NB4 (cell line): ENCODE data around the gene HOXA4.

Experiments used
- DNase-seq: peaks from one replicate; pipeline ENCODE4 v3.0.0; 2010; ENCODE audit warnings: low read depth
- H3K4me3 ChIP-seq: one replicate; pipeline ENCODE4 v1.5.1; 2011; ENCODE audit warnings: mild to moderate bottlenecking, low read depth, low read length, moderate library complexity
- CTCF ChIP-seq: IDR thresholded peaks from one replicate; pipeline ENCODE4 v1.5.1; 2012; ENCODE audit warnings: low read depth, low read length
- MAX ChIP-seq: IDR thresholded peaks from 2 replicates; pipeline ENCODE4 v1.6.1; 2011; ENCODE audit warnings: low read depth, low read length
- MYC ChIP-seq: IDR thresholded peaks from 2 replicates; pipeline ENCODE4 v1.6.1; 2011; ENCODE audit warnings: low read depth, low read length
- POLR2A ChIP-seq: IDR thresholded peaks from 2 replicates; pipeline ENCODE4 v1.6.1; 2011; ENCODE audit warnings: mild to moderate bottlenecking; ENCODE audit not compliant: insufficient read length; ENCODE audit errors: extremely low read depth

HOXA4 gene

GRCh38 chr7:27093184-27093895 is 37.2 kb downstream of the HOXA4 start:
- no peak overlapping the region for H3K4me3 ChIP-seq
- TF ChIP-seq CTCF = no peak
- no peak for TF ChIP-seq MYC
- no peak for TF ChIP-seq POLR2A
- TF ChIP-seq MAX = no peak
- DNase-seq = no peak

- no peak for DNase-seq
- H3K4me3 ChIP-seq = no peak overlapping the region
- TF ChIP-seq MAX (no peak), POLR2A (no peak), MYC (no peak), CTCF (no peak)
These were observed 37.8 kb downstream of the HOXA4 start for GRCh38 chr7:27092819-27093110.

- H3K4me3 ChIP-seq = no peak overlapping the region
- no peak for DNase-seq
- TF ChIP-seq MYC = no peak
- TF ChIP-seq MAX = no peak
- no peak for TF ChIP-seq POLR2A
- TF ChIP-seq CTCF = no peak
These were observed 38.4 kb downstream of the HOXA4 start for GRCh38 chr7:27091941-27092818.

GRCh38 chr7:27091105-27091504 is 39.5 kb downstream of the HOXA4 start:
- TF ChIP-seq MYC (no peak), MAX (no peak), POLR2A (no peak), CTCF (no peak)
- no peak for DNase-seq
- H3K4me3 ChIP-seq = no peak overlapping the region

GRCh38 chr7:27088002-27088922 is 42.3 kb downstream of the HOXA4 start:
- H3K4me3 ChIP-seq = no peak overlapping the region
- no peak for DNase-seq
- TF ChIP-seq MYC (no peak), POLR2A (no peak), CTCF (no peak), MAX (no peak)
